GM20000 (cell line): ENCODE measurements around the gene SH3D19.

Experiments used
- DNase-seq: peaks from one replicate; pipeline ENCODE4 v3.0.0; 2012; ENCODE audit warnings: low spot score
- CTCF ChIP-seq: IDR thresholded peaks from 2 replicates; pipeline ENCODE4 v1.5.1; 2012; ENCODE audit warnings: mild to moderate bottlenecking, control low read depth; ENCODE audit errors: extremely low read depth, missing control alignments

Gene SH3D19

GRCh38 chr4:151173871-151174270 is 151.5 kb downstream of the SH3D19 start:
- DNase-seq: no peak
- no peak for TF ChIP-seq CTCF

GRCh38 chr4:151169900-151170299 is 155.5 kb downstream of the SH3D19 start:
- no peak for DNase-seq
- no peak for TF ChIP-seq CTCF

- no peak for TF ChIP-seq CTCF
- DNase-seq: no peak
These were observed 156.2 kb downstream of the SH3D19 start for GRCh38 chr4:151169223-151169622.

GRCh38 chr4:151167561-151167960 is 157.8 kb downstream of the SH3D19 start:
- DNase-seq: no peak
- no peak for TF ChIP-seq CTCF

GRCh38 chr4:151166636-151167035 is 158.8 kb downstream of the SH3D19 start:
- TF ChIP-seq CTCF: no peak
- no peak for DNase-seq

- TF ChIP-seq CTCF: no peak
- no peak for DNase-seq
These were observed 160.0 kb downstream of the SH3D19 start for GRCh38 chr4:151165205-151166000.

GRCh38 chr4:151163855-151164254 is 161.6 kb downstream of the SH3D19 start:
- no peak for DNase-seq
- no peak for TF ChIP-seq CTCF
